ENCODE data around the gene USP5.
"Not testable (repeated sequence)": the region's sequence is repeated elsewhere in the genome, so short reads cannot be mapped to it uniquely, and the experiment has no call there.

Gene USP5

DNA sequence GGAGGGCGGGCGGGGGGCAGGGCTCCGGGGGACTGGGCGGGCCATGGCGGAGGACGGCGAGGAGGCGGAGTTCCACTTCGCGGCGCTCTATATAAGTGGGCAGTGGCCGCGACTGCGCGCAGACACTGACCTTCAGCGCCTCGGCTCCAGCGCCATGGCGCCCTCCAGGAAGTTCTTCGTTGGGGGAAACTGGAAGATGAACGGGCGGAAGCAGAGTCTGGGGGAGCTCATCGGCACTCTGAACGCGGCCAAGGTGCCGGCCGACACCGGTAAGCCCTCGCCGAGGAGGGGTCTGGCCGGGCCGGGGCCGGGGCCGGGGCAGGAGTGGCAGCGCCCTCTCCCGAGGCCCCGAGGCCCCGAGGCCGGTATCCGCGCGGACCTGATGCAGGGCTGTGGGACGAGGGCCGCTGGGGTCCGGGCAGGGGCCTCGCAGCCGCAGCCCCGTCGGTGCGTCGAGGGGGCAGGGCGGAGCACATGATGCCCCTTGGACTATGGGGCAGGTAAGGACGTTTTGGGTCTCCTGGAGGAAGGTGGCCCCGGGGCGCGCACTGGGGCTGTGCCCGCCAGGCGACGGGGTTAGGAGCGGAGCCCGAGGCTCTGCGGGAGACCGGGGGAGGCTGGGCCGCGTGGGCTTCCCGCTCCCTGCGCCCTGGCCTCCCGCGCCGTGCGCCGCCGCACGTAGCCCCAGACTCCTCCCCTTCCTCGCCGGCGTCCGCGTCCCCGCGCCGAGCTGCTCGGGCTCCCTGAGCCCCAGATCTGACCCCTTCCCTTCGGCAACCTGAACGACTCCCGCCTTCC lies 15.7 kb downstream of the USP5 start, which contains the start of gene TPI1:
Gene TPI1, plus strand, starts transcription at position 119 of the 798 bp plus-strand sequence. Its CDS starts 36 bp downstream, at position 155.
- peak; percentile 76 for DNase-seq

DNA sequence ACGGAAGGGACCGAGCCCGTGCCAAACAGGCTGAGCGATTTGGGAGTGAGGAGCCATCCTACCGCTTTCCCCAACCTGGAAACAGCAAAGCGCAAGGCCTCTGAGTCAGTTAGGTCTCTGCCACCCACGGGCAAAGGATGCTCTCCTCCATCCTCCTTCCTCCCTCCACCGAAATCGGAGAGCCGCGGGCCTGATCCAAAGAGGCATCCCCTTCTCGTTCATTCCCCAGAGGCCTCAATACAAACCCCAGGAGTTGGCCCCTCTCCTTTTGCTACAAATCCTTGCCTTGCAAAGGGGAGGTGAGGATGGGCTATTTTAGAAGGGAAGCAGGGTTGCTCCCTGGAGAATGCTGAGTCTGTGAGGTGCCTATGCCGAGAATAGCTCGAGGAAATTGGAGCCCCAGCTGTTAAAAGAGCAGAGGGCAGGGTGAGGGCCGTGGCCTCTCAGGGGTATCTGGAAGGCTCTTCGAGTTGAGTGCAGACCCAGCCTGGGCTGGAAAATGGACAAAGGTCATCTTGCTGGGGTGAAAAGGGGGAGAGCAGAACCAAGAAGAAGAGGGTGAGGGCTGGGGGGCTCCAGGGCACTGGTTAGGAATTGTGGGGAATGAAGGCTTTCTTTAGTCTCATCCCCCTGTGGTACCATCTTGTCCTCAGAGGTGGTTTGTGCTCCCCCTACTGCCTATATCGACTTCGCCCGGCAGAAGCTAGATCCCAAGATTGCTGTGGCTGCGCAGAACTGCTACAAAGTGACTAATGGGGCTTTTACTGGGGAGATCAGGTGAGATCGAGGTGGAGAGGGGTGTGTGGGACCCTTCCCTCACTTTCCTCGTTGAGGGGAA lies 16.5 kb downstream of the USP5 start:
- no peak for DNase-seq

- DNase-seq = peak; percentile 76
Observed at GRCh38 chr12:6869049-6870021, 17.4 kb downstream of the USP5 start.

- DNase-seq = not testable (repeated sequence)
Observed at GRCh38 chr12:6870304-6870703, 18.4 kb downstream of the USP5 start.

GRCh38 chr12:6871052-6871957 lies 19.4 kb downstream of the USP5 start:
- DNase-seq = peak; percentile 45

- peak; percentile 71 for DNase-seq
Observed at GRCh38 chr12:6872073-6873048, 20.4 kb downstream of the USP5 start.

DNA sequence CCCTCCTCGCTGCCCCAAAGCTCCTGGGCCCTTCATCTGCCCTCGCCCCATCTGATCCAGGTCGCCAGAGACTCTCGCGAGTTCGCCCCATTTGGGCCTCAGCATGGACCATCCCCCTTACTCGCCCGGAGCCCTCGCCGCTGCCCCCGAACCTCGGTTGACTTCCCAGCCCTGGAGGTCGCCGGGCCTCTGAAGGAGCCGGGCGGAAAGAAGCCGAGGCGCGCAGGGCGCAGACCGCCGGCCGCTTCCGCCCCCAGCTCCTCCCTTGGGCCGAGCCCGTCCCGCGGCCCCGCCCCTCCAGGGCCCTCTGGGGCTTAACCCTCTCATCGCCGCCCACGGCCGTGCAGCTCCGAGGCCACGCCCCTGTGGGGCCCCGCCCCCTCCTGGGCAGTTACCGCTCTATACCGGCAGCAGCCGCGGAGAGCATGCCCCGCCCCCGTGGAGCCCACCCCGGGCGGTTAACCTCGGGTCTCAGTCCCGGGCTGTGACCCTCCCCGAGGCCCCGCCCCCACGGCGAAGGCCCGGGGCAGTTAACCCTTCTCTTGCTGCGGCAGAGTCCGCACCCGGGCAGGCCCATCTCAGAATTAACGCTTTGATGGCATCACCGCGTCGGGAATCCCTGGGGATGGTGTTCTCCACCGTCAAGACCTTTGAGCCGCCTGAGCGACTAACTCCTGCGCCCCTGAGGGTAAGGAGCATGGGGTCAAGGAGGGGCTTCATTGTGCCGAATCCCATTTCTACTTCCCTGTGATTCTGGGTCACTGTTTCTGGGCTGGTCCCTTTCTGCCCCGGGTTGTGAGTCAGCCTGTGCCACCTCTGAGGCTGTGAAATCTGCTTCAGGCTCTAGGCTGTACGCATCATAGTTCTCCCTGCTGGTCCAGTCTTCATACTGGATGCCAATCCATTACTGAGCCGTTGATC lies 21.4 kb downstream of the USP5 start, which contains the start of gene SPSB2:
Gene SPSB2, minus strand, starts transcription at position 210 of the 921 bp plus-strand sequence. CDS start 402 bp downstream, outside the sequence.
- DNase-seq = peak; percentile 94

DNA sequence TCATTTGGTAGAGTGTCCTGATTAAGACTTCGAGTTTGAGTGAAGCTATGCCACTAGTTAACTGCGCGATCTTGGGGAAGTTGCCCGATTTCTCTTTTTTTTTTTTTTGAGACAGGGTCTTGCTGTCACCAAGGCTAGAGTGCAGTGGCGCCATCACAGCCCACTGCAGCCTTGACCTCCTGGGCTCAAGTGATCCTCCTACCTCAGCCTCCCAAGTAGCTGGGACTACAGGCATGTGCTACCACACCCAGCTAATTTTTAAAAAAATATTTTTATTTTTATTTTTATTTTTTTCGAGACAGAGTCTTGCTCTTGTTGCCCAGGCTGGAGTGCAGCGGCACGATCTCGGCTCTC lies 22.0 kb downstream of the USP5 start:
- not testable (repeated sequence) for DNase-seq

- not testable (repeated sequence) for DNase-seq
Observed at GRCh38 chr12:6879824-6880223, 27.9 kb downstream of the USP5 start.

GRCh38 chr12:6883252-6883651 lies 31.3 kb downstream of the USP5 start:
- no peak for DNase-seq

DNA sequence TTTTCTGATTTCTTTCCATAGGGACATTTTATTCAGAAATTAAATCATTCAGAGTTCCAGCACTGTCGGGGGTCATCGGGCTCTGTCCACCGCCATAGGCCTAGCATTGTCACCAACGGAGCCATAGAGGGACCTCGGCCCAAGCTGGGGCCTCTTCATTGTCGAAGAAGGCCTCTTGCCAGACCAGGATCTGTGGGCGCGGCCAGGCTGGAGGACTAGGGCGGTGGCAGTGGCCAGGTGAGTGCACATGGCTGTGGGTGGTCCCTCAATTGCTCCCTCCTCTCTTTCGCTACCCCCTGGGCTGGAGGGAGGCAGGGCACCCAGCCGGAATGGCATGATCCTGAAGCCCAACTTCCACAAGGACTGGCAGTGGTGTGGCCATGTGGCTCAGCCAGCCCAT lies 31.7 kb downstream of the USP5 start:
- no peak for DNase-seq

DNA sequence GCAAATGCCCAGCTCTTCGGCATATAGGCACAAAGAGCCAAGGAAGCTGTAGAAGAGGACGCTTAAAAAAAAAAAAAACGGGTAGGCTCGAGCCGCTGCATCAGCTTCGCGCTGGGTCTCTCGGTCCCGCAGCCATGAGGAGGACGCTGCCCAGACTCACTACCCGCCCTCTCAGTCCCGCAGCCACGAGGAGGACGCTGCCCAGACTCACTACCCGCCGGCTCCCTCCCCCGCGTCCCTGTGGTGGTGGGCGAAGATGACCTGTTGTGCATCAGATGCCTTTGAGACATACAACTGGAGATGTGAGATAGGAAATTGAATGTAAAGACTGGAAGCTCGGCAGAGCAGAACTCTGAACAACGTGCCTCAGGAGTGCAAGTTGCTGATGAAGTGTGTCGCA lies 32.6 kb downstream of the USP5 start:
- no peak for DNase-seq

DNA sequence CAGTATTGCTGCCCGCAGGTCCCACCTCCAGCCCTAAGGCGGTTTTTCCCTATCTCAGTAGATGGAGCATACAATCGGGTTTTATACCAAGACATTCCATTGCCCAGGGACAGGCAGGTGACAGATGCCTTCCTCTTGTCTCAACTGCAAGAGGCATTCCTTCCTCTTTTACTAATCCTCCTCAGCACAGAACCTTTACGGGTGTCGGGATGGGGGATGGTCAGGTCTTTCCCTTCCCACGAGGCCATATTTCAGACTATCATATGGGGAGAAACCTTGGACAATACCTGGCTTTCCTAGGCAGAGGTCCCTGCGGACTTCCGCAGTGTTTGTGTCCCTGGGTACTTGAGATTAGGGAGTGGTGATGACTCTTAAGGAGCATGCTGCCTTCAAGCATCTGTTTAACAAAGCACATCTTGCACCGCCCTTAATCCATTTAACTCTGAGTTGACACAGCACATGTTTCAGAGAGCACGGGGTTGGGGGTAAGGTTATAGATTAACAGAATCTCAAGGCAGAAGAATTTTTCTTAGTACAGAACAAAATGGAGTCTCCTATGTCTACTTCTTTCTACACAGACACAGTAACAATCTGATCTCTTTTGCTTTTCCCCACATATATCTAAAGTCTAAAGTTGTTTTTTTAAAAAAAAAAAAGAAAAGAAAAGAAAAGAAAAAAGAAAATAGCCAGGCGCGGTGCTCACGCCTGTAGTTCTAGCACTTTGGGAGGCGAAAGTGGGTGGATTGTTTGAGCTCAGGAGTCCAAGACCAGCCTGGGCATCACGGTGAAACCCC lies 34.5 kb downstream of the USP5 start:
- DNase-seq = not testable (repeated sequence)

DNA sequence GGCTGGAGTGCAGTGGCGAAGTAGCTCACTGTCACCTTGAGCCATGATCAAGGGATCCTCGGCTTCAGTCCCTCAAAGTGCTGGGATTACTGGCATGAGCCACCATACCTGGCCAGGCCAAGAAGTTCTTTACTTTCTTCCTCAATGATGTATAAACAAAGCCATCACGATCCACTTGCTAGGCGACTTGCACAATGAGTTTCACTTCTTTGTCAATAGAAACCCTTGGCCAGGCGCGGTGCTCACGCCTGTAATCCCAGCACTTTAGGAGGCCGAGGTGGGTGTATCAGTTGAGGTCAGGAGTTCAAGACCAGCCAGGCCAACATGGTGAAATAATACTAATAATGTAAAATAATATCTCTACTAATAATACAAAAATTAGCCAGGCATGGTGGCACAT lies 35.5 kb downstream of the USP5 start:
- no peak for DNase-seq

DNA sequence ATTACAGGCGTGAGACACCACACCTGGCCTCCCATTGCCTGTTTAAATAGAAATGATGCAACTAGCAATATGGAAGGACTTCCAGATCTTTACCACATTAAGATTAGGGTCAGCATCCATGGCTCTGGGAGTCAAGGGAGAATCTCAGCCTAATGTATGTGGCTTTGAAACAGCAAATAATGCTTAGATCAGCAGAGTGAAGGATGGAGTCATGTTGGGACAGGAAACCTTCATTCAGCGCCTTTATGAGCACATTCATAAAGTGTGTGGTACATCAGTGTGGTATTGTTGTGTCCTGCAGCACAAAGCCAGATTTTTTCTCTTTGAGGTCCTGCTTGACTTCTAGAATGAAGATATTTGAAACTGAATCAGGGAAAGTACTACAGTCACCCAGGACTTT lies 36.4 kb downstream of the USP5 start:
- DNase-seq = no peak

DNA sequence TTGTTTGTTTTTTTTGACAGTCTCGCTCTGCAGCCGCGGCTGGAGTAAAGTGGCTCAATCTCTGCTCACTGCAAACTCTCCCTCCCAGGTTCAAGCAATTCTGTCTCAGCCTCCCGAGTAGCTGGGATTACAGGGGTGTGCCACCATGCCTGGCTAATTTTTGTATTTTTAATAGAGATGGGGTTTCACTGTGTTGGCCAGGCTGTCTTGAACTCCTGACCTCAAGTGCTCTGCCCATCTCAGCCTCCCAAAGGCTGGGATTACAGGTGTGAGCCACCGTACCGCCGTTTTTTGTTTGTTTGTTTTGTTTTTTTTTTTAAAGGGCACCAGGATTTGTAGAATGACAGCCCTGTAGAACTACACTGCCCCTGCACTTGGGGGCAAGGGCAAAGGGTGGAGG lies 36.8 kb downstream of the USP5 start:
- DNase-seq = not testable (repeated sequence)

DNA sequence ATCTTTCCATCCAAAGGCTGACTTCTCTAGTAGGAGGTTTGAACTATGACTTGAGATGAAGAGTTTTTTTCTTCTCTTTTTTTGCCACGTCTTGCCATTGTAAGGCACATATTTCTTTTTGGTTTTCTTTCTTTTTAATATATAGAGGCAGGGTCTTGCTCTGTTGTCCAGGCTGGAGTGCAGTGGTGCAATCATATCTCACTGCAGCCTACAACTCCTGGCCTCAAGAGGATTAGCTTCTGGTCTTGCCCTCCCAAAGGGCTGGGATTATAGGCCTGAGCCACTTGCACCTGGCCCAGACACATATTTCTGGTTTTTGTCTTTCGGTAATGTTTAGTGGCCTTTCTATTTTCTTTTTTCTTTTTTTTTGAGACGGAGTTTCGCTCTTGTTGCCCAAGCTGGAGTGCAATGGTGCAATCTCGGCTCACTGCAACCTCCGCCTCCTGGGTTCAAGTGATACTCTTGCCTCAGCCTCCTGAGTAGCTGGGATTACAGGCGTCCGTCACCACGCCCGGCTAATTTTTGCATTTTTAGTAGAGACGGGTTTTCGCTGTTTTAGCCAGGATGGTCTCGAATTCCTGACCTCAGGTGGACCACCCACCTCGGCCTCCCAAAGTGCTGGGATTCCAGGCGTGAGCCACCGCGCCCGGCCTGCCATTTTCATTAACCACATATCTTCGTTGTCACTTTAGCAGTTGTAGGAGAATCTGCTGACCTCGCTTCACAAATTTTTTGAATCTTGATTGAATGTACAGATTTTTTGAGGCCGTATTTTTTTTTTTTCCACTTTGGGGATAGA lies 38.0 kb downstream of the USP5 start:
- not testable (repeated sequence) for DNase-seq
